Breast epithelium (tissue), 3 donors: ENCODE measurements around the gene KLHL40.

Source experiments
- CTCF ChIP-seq, 3 donors: fragments of 450-650 bp; IDR thresholded peaks; one replicate each; pipeline ENCODE4 v1.5.1; 2016 to 2017; ENCODE audit warnings: antibody characterized with exemption in 3 of 3, mild to moderate bottlenecking in 3 of 3, moderate library complexity in 3 of 3
- POLR2A ChIP-seq: fragments of 450-650 bp; IDR thresholded peaks from one replicate; pipeline ENCODE4 v1.6.1; 2016; ENCODE audit warnings: antibody characterized with exemption, mild to moderate bottlenecking, moderate library complexity
- POLR2AphosphoS5 ChIP-seq, 3 donors: sonication (generic); formaldehyde crosslinking; IDR thresholded peaks; one replicate each; pipeline ENCODE4 v1.6.1; 2017; ENCODE audit warnings: antibody characterized with exemption in 3 of 3

GRCh38 chr3:42658091-42658770 lies 27.1 kb upstream of the KLHL40 start:
- TF ChIP-seq CTCF (IDR thresholded peaks at IDR 0.05) (no peak), POLR2A (no peak), POLR2AphosphoS5 (IDR thresholded peaks at IDR 0.05) (no peak)
